HG03469 (cell line): ENCODE measurements around the gene GJA4.
"Not testable (repeated sequence)": the region's sequence is repeated elsewhere in the genome, so short reads cannot be mapped to it uniquely, and the experiment has no call there.

Experiments used
- ATAC-seq: cut with Tn5 transposase; IDR thresholded peaks from one replicate; pipeline ENCODE4 v1.9.1; 2021; ENCODE audit warnings: mild to moderate bottlenecking, moderate library complexity, moderate number of reproducible peaks; ENCODE audit not compliant: unreplicated experiment

GJA4 gene

DNA sequence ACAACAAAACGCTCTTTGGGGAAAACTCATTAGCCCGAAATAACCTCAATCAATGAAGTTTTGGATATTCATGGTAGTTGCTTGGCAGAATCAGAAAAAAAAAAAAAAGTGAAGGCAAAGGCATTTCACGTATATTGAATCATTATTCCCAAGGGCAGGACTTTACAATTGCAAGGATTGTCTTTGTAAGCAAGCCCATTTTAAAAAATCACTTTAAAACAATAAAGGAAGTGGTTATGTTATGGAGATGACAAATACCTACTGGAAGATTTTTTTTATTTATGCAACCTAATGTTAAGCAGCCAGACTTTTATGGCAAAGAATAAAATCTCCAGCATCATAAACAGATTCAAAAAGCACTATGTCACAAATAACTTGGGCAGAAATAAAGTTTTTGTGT lies 23.9 kb upstream of the GJA4 start:
- ATAC-seq: no peak

DNA sequence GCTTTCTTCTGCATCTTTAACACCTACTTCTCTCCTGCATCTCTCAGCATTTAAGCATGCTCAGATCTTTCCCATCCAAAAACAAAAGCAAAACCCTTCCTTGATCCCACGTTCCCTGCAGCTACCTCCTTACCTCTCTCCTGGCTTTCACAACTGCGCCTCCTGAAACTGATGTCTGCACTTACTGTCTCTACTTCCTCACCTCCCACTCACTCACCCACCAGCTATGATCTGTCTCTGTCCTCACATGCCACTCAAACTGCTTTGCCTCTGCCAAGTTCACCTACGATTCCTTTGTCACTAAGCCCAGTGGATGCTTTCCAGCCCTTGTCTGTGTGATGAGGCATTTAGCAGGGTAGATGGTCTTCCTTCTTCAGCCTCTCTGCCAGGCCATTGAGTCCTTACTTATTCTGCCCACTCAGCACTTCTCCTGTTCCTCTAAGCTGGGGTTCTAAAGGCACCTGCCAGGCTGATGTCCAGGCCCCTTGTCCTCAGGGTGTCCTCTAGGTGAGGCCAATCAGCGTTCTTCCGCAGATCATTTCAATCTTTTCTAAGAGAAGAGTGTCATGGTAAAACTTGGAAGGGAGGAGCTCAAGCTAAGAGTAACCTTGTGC lies 21.8 kb upstream of the GJA4 start:
- ATAC-seq: no peak

DNA sequence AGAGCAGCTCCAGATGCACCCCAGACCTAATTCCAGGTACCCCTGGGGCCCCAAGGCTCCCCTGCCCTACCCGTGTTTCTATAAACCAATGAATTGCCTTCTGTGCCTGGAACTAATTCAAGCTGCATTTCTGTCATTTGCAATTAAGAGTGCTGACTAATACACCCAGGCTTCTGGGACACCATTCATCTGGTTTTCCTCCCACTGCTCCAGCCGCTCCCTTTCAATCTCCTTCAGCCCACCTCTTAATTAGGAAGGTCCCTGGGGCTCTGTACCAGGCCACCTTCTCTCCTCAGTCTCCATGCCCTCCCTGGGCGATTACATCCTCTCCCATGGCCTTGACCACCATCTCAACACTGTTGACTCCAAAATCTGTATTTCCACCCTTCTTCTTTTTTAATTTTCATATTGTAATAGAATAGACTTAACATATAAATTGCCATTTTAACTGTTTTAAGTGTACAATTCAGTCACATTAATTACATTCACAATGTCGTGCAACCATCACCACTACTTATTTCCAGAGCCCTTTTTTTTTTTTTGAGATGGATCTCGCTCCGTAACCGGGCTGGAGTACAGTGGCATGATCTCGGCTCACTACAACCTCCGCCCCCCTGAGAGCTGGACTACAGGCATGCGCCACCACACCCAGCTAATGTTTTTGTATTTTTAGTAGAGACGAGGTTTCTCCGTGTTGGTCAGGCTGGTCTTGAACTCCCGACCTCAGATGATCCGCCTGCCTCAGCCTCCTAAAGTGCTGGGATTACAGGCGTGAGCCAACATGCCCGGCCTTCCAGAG lies 21.0 kb upstream of the GJA4 start:
- no peak for ATAC-seq

DNA sequence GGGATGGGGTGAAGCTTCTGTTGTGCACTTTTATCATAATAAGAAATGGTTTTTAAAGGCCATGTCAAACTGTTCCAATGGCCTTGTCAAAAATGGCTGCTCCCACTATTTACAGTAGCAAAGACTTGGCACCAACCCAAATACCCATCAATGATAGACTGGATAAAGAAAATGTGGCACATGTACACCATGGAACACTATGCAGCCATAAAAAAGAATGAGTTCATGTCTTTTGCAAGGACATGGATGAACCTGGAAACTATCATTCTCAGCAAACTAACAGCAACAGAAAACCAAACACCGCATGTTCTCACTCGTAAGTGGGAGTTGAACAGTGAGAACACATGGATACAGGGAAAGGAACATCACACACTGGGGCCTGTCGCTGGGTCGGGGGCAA lies 19.7 kb upstream of the GJA4 start:
- ATAC-seq: not testable (repeated sequence)

DNA sequence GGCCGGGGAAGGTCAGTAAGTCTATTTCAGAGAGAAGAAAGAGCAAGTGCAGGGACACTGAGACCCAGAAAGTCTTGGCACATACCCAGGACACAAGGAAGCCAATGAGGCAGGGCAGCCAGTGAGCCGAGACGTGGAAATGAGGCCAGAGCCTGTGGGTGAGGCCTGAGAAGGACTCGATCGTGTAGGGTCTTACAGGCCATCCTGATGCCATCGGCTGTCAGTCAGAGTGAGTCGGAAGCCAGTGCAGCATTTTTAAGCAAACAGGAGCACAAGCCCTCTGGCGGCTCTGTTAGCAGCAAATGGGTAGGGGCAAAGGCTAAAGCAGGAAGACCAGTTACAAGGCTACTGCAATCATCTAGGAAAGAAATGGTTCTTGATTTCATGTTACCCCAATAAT lies 17.8 kb upstream of the GJA4 start:
- ATAC-seq: no peak

DNA sequence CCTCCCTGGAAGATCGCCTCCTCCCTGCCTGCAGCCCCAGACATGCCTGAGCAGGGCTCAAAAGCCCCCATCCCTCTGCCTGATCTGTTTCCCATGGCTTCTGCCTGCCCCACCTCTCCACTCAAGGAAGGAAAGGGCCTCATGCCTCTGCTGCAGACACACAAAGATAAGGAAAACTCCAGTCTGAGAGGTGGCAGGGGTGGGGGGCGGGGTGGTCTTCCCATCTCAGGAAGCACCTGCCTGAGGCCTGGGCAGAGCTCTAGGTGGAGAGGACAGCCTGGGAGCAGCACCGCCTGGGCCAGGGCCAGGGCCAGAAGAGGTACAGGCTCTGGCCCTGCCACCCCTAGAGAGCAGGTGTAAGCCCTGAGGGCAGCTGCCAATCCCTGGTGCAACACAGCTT lies 15.9 kb upstream of the GJA4 start:
- ATAC-seq: no peak

DNA sequence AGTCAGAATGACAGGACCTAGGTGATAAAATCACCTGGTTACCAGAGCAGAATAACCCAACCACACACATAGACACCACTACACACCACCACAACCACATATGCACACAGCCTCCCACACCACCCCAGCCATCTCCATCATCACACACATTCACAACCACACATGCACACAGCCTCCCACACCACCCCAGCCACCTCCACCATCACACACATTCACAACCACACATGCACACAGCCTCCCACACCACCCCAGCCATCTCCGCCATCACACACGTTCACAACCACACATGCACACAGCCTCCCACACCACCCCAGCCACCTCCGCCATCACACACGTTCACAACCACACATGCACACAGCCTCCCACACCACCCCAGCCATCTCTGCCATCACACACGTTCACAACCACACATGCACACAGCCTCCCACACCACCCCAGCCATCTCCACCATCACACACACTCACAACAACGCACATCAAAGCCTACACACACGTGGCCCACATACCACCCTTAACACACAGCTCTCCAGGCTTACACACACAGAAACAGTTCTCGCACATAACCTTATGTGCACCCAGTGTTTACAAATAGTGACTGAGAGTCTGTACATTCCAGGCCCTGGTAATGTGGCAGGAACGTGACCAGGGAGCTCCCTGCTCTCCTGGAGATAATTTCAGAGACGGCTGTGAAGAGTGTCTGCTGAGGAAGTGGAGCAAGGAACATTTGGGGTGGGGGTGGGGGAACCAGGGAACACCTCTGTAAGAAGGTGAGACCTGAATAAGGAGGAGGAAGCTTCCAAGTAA lies 15.1 kb upstream of the GJA4 start:
- no peak for ATAC-seq

DNA sequence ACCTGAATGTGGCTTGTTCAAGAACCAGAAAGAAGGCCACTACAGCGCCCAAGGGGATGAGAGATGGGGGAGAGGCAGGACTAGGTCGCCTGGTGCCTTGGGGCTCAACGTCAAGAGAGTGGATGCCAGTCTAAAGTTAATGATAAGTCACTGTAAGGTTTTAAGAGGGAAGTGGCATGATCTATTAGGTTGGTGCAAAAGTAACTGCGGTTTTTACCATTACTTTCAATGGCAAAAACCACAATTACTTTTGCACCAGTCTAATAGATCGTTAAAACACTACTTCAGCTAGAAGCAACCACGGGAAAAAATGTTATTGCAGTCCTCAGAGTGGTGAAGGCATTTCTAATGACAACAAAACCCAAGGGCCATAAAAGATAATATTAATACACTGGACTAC lies 14.4 kb upstream of the GJA4 start:
- no peak for ATAC-seq

DNA sequence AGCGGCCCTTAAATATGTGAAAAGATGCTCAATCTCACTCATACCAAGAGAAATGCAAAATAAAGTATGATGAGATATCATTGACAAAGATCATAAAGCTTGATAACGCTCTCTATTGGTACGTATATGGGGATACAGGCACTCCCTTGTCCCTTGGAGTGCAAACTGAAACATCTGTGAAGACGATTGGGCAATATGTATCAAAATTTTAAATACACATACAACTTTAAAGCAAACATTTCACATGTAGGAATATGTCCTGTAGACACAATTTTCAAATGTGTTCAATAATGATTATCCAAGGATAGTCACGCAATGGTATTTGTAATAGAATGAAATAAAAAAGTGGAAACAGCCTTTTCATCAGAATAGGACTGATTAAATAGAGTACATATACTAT lies 13.8 kb upstream of the GJA4 start:
- ATAC-seq: no peak

DNA sequence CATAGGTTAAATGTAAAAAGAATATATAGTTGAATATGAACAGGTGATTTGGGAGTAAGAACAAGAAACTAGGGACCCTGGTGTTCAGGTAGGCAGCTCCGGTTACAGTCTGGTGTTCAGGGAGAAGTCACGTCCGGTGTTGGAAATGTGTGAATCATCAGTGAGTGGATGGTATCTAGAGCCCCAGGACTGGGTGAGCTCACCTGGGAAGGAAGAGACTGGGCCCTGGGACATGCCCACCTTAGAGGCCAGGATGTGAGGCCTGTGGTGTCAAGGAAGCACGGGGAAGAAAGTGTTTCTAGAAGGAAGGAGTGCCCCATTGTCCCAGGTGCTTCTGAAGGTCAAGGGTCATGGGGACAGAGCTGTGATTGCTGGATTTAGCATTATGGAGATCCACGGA lies 13.3 kb upstream of the GJA4 start:
- no peak for ATAC-seq

DNA sequence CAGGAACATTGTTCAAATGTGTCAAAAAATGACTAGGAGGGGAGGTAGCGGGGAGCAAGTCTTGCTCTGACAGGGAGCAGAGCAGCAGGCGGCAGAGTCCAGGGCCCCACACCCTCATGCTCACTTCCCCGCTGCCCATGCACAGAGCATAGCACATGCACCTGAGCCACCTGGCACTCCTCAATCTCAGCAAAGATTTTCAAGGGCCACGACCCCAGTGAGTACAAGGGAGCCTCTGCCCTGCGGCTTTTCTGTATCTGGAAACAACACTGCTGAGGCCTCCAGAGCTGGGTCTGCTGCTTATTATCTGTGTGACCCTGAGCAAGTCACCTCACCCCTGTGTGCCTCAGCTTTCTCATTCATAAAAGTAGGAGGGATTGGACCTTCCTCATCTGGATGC lies 12.8 kb upstream of the GJA4 start:
- no peak for ATAC-seq

DNA sequence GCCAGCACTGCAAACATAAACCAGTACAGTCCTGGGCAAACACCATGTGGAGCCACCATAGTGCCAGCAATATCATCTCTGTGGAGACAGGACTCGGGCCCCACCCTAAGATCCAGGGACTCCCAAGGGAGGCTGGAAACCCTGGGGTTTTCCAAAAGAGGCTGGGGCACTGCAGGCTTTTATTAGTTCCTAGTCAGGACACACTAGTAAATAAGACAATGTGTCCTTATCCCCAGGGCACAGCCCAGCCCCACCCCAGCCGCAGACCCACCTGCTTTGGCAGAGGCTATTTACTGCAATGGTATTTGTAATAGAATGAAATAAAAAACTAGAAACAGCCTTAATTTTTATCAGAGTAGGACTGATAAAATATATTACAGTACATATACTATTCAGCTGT lies 12.3 kb upstream of the GJA4 start:
- ATAC-seq: no peak

DNA sequence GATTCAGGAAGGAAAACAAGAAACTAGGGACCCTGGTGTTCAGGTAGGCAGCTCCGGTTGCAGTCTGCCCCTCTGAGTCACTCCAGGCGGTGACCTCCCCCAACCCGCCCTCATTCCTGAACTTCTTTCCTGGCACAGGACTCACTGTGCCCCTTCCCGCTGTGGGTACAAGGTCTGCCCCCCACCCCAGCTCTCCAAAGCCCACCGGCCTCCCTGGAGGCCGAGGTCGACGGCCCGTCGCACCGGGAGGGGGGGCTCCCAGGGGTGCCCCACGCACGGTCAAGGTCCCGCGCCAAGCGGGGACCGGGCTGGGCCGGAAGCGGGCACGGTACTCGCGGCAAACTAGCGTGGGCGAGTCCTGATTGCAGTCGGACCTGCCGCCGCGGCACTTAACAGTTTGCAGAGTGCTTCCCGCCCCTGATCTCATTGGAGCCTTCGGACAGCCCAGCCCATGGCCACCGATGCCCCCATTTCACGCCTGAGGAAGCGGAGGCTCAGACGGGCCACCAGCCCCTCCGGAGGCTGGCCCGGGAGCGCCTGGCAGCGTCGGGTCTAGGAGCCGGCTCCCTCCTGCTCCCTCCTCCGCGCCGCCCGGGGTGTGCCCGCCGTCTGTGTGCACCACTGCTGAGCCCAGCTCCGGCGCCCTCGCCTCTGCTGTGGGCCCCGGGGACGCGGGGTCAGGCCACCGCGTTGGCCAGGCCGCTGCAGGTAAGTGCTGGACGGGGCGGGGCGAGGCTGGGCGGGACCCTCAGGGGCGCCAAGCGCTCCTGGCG lies 11.5 kb upstream of the GJA4 start, which contains the start of gene GJB3:
TSS of gene GJB3 (plus strand) at position 144 of the 773 bp plus-strand sequence. CDS start 3,549 bp downstream, outside the sequence.
- ATAC-seq: no peak

DNA sequence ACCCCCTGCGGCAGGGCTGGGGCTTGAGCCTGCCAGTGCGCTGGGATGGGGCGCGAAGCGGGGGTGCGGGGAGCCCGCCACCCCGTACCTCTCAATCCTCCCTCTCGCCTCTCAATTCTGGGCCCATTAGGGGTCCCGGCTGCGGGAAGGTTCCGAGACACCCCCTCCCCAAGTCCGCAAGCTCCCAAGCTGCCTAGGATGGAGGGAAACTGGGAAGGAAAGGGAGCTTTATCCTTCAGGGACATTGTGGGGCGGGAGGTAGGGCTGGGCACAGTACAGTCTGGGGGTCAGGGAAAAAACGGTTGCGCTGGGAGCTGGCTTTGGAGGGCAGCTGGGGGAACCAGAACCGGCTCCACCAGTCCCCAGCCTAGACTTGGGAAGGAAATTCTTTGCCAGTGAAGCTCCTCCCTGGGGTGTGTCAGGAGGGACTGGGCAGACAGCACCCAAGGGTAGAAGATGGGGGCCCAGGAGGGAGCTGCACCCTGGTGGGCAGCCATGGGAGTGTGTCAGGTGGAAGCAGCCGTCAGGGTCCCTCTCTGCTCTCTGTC lies 10.9 kb upstream of the GJA4 start:
- ATAC-seq: no peak

DNA sequence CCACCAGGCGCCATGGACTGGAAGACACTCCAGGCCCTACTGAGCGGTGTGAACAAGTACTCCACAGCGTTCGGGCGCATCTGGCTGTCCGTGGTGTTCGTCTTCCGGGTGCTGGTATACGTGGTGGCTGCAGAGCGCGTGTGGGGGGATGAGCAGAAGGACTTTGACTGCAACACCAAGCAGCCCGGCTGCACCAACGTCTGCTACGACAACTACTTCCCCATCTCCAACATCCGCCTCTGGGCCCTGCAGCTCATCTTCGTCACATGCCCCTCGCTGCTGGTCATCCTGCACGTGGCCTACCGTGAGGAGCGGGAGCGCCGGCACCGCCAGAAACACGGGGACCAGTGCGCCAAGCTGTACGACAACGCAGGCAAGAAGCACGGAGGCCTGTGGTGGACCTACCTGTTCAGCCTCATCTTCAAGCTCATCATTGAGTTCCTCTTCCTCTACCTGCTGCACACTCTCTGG lies 8.0 kb upstream of the GJA4 start:
- ATAC-seq: no peak

DNA sequence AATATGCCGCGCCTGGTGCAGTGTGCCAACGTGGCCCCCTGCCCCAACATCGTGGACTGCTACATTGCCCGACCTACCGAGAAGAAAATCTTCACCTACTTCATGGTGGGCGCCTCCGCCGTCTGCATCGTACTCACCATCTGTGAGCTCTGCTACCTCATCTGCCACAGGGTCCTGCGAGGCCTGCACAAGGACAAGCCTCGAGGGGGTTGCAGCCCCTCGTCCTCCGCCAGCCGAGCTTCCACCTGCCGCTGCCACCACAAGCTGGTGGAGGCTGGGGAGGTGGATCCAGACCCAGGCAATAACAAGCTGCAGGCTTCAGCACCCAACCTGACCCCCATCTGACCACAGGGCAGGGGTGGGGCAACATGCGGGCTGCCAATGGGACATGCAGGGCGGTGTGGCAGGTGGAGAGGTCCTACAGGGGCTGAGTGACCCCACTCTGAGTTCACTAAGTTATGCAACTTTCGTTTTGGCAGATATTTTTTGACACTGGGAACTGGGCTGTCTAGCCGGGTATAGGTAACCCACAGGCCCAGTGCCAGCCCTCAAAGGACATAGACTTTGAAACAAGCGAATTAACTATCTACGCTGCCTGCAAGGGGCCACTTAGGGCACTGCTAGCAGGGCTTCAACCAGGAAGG lies 7.4 kb upstream of the GJA4 start:
- ATAC-seq: no peak

DNA sequence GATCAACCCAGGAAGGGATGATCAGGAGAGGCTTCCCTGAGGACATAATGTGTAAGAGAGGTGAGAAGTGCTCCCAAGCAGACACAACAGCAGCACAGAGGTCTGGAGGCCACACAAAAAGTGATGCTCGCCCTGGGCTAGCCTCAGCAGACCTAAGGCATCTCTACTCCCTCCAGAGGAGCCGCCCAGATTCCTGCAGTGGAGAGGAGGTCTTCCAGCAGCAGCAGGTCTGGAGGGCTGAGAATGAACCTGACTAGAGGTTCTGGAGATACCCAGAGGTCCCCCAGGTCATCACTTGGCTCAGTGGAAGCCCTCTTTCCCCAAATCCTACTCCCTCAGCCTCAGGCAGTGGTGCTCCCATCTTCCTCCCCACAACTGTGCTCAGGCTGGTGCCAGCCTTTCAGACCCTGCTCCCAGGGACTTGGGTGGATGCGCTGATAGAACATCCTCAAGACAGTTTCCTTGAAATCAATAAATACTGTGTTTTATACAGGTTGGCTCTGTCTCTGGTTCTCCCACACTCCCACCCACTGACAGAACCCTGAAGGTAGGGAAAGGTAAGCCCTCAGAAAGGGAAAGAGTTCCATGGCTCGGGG lies 6.8 kb upstream of the GJA4 start:
- no peak for ATAC-seq

DNA sequence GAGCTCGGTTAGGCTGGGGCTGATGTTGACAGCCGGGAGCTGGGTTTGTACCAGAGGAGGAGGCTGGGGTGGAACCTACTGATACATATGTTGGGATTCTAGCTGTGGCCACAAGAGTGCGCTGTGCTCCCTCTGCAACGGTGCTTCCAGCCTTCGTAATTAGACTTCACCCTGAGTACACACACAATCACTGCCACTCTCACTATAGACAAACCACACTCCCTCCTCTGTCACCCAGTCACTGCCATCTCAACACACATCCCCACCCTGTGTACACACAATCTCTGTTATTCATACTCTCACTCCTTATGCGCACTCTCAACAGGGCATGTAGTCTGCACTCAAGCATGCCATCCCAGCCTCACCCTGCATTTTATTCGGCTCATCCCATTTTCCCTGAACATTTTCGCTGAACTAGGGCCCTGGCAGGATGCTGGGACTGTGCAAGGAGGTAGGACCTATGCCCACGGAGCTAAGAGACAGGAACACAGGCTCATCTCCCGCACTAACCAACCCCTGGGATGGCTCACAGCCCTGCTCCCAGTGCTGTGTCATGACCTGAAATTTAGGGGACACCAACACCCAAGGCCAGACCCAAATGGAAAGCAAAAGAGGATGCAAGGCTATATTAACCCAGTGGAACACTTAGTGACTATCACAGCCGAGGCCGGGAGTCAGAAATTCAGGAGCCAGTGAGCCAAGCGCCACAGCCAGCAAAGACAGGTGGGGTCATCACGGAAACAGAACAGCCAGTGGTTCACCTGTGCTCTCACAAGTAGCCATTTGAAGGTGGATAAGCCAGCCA lies 6.1 kb upstream of the GJA4 start:
- no peak for ATAC-seq
